GM21423 (cell line): Measurements from ENCODE around the gene PSEN2.

Source experiments
- ATAC-seq: cut with Tn5 transposase; IDR thresholded peaks from one replicate; pipeline ENCODE4 v1.9.1; 2021; ENCODE audit warnings: mild to moderate bottlenecking, moderate library complexity; ENCODE audit not compliant: unreplicated experiment

Gene PSEN2

GRCh38 chr1:226884966-226885820 lies 14.8 kb downstream of the PSEN2 start:
- no peak for ATAC-seq

- no peak for ATAC-seq
These were observed 15.9 kb downstream of the PSEN2 start for GRCh38 chr1:226886122-226886901.

GRCh38 chr1:226887006-226887405 lies 16.6 kb downstream of the PSEN2 start:
- ATAC-seq: no peak

GRCh38 chr1:226888021-226888420 lies 17.6 kb downstream of the PSEN2 start:
- no peak for ATAC-seq

GRCh38 chr1:226888816-226889215 lies 18.4 kb downstream of the PSEN2 start:
- ATAC-seq: no peak

GRCh38 chr1:226889616-226890330 lies 19.4 kb downstream of the PSEN2 start:
- no peak for ATAC-seq

GRCh38 chr1:226890331-226891108 lies 20.1 kb downstream of the PSEN2 start:
- ATAC-seq: no peak

GRCh38 chr1:226891346-226891745 lies 20.9 kb downstream of the PSEN2 start:
- no peak for ATAC-seq

GRCh38 chr1:226891846-226892523 lies 21.6 kb downstream of the PSEN2 start:
- ATAC-seq: no peak

- no peak for ATAC-seq
These were observed 22.1 kb downstream of the PSEN2 start for GRCh38 chr1:226892524-226892875.

GRCh38 chr1:226893936-226894335 lies 23.5 kb downstream of the PSEN2 start:
- ATAC-seq: no peak

- ATAC-seq: no peak
These were observed 24.4 kb downstream of the PSEN2 start for GRCh38 chr1:226894826-226895225.

- no peak for ATAC-seq
These were observed 25.2 kb downstream of the PSEN2 start for GRCh38 chr1:226895644-226896043.

- no peak for ATAC-seq
These were observed 27.8 kb downstream of the PSEN2 start for GRCh38 chr1:226898246-226898645.

GRCh38 chr1:226901421-226901820 lies 31.0 kb downstream of the PSEN2 start:
- no peak for ATAC-seq

- no peak for ATAC-seq
These were observed 32.2 kb downstream of the PSEN2 start for GRCh38 chr1:226902601-226903000.

- ATAC-seq: no peak
These were observed 33.7 kb downstream of the PSEN2 start for GRCh38 chr1:226903819-226904716.

- no peak for ATAC-seq
These were observed 34.4 kb downstream of the PSEN2 start for GRCh38 chr1:226904772-226905171.

GRCh38 chr1:226908419-226908818 lies 38.0 kb downstream of the PSEN2 start:
- ATAC-seq: no peak
